Adrenal gland (tissue), 5 donors: ENCODE results near the gene TMEM163.

Source experiments
- POLR2A ChIP-seq, 2 donors: fragments of 450-650 bp; IDR thresholded peaks; one replicate each; pipeline ENCODE4 v1.6.1; 2017; ENCODE audit warnings: antibody characterized with exemption in 2 of 2, mild to moderate bottlenecking in 2 of 2, moderate library complexity in 1 of 2
- TF ChIP-seq, protein P1 (sequence below), 6 experiments: fragments of 450-650 bp in 4 of 6; fragments of 200-600 bp in 2 of 6; sonication (generic) in 1 of 6; IDR thresholded peaks; 1 replicate in 5 of 6; 2 replicates in 1 of 6; pipeline versions ENCODE4 v1.5.1 to v1.8.0; 2016 to 2021; ENCODE audit warnings: antibody characterized with exemption in 6 of 6, mild to moderate bottlenecking in 2 of 6, moderate library complexity in 1 of 6
- donor health status: DM: no; HTN: no; CAD: no.

DNA sequence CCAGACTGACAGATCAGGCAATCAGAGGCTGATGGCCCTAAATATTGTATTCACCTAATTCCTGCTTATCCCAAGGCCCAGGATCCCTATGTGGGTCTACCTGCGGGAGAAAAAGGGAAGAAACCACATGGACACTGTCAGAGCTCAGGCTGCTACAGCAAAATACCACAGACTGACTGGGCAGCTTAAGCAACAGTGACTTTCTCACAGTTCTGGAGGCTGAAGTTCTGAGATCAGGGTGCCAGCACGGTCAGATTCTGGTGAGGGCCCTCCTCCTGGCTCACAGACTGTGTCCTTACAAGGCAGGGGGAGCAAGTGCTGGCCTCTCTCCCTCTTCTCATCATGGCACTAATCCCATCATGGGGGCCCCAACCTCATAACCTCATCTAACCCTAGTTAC, 181.7 kb downstream of the TMEM163 start:
- TF ChIP-seq POLR2A (IDR thresholded peaks at IDR 0.05), result no peak
- TF ChIP-seq, protein P1, sequence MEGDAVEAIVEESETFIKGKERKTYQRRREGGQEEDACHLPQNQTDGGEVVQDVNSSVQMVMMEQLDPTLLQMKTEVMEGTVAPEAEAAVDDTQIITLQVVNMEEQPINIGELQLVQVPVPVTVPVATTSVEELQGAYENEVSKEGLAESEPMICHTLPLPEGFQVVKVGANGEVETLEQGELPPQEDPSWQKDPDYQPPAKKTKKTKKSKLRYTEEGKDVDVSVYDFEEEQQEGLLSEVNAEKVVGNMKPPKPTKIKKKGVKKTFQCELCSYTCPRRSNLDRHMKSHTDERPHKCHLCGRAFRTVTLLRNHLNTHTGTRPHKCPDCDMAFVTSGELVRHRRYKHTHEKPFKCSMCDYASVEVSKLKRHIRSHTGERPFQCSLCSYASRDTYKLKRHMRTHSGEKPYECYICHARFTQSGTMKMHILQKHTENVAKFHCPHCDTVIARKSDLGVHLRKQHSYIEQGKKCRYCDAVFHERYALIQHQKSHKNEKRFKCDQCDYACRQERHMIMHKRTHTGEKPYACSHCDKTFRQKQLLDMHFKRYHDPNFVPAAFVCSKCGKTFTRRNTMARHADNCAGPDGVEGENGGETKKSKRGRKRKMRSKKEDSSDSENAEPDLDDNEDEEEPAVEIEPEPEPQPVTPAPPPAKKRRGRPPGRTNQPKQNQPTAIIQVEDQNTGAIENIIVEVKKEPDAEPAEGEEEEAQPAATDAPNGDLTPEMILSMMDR (IDR thresholded peaks at IDR 0.05), result no peak
